ENCODE measurements around the gene HMGCS1.

HMGCS1 gene

GRCh38 chr5:43288269-43288831 lies 24.9 kb downstream of the HMGCS1 start:
- H3K27ac ChIP-seq = no peak overlapping the region
- TF ChIP-seq CTCF (conservative IDR thresholded peaks at IDR 0.05) = no peak

- no peak for TF ChIP-seq CTCF (conservative IDR thresholded peaks at IDR 0.05)
- no peak overlapping the region for H3K27ac ChIP-seq
Observed at GRCh38 chr5:43287493-43287892, 25.7 kb downstream of the HMGCS1 start.

DNA sequence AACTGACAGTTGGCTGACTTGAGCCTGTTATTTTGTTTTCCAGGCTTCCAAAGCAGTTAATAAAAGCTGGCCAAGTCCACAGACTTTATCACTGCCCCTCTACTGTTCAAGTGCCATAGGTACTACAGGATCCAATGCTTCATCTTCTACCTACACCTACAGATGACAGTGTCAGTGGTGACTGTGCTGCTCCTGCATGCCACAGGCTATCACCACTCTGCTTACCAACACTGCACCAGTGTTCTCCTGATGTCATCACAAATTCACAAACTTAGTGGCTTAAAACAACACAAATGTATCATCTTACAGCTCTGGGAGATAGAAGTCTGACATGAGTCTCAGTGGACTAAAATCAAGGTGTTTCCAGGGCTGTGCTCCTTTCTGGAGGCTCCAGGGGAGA lies 26.6 kb downstream of the HMGCS1 start:
- H3K27ac ChIP-seq = no peak overlapping the region

DNA sequence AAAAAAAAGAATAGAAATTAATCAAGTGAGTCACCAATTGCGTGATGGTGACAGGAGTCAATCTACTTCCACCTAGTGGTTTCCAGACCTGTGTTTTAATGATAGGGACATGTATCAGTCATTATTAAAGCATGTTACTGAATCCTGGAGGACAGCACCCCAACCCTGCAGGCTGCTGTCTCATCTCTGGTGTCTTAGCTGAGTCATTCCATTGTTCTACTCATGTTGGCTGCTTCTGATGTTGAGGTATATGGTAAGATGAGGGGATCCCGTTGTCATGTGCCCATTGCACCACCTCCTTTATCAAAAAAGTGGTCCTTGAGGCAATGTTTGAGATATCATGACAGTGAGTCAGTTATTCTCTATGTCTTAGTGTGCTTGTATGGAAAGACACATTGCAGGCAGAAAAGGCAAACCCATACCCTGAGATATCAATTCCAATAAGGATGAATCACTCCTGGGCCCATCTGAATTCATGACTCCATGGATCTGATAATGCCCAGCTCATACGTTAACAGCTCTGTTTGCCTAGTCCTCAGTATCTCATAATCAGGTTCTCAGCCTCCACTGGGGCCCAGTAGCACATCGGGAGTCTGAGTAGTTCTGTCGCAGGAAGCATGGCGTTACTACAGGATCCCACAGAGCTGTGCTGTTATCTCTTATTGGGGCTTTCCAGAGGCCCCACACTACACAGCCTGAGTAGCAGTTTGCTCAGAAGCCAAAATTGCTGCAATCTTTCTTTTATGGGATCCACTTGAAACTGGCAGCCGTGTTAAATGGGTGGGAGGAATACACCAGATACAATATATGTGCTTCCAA lies 31.2 kb downstream of the HMGCS1 start:
- no peak overlapping the region for H3K27ac ChIP-seq
- no peak for TF ChIP-seq CTCF (conservative IDR thresholded peaks at IDR 0.05)

More for the DNA sequence above, 26.6 kb downstream of the HMGCS1 start:
- TF ChIP-seq CTCF (conservative IDR thresholded peaks at IDR 0.05) = no peak

DNA sequence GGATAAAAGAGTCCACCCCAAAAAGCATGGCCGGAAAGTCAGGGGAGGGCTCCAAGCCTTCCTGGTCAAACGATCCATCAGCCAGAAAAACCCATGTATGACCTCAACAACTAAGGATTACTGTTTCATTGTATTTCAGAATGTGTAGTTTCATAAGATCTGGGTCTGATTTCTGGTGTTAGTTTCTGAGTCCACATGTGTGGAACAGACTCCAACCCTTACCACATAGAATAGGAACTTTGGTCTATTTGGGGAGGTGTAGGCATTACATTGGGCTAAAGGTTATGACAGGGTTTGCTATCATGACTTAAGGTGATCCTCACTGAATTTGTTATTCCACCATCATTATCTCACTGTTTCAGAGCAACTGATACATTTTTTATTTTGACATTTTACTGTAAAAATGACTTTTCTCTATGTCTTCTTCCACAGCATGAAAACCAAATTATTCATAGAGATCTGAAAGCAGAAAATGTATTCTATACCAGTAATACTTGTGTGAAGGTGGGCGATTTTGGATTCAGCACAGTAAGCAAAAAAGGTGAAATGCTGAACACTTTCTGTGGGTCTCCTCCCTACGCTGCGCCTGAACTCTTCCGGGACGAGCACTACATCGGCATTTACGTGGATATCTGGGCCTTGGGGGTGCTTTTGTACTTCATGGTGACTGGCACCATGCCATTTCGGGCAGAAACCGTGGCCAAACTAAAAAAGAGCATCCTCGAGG lies 33.5 kb downstream of the HMGCS1 start:
- H3K27ac ChIP-seq = no peak overlapping the region
- no peak for TF ChIP-seq CTCF (conservative IDR thresholded peaks at IDR 0.05)

DNA sequence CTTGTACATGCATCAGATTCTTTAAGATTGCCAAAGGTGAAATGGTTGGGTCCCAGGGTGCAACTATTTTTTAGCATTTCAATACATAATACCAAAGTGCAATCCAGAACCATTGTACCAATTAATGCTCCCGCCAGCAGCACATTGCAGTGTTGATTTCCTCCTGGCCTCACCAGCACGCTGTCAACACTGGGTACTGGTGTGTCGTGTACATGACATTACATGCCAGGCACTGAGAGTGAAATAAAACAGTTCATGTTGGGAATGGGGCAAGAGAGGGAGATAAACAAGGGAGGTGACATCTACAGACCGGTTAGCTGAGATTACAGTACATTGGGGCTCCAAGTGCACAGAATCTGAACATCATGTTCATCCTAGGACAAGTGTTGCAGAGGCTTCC lies 37.8 kb downstream of the HMGCS1 start:
- H3K27ac ChIP-seq = no peak overlapping the region; the same call in 1 of the 2 replicates
- no peak for TF ChIP-seq CTCF (conservative IDR thresholded peaks at IDR 0.05)

- no peak for TF ChIP-seq CTCF (conservative IDR thresholded peaks at IDR 0.05)
- H3K27ac ChIP-seq = no peak overlapping the region; the same call in 1 of the 2 replicates
Observed at GRCh38 chr5:43274435-43275114, 38.6 kb downstream of the HMGCS1 start.

Data from VCaP (cell line).